Measurements from ENCODE around the gene KCNH3. TPM values are rescaled to one million over a fixed set of nuclear protein-coding genes. Genes with fewer than 3 reads are reported as not detected.
"Not testable (repeated sequence)": the region's sequence is repeated elsewhere in the genome, so short reads cannot be mapped to it uniquely, and the experiment has no call there.

The KCNH3 gene
- total RNA-seq, 6 experiments from 2014 or later = 0.09 to 0.25 (median 0.16) TPM; not detected in 3

GRCh38 chr12:49531745-49532144 lies 7.1 kb upstream of the KCNH3 start:
- 73% methylated on average over 2 of the region's 2 CpGs for WGBS (ENCODE audit: insufficient coverage, low coverage, low lambda C conversion rate, missing lambda C conversion rate)
- Histone ChIP-seq H3K36me3 (peaks cover 0 to 5% (median 0%) of the 10 kb centered on the region in 4 donors), H3K27me3 (no peaks in the 10 kb centered on the region), H3K4me1 (no peaks in the 10 kb centered on the region), H3K27ac (no peak overlapping the region), H3K4me3 (no peak overlapping the region), H3K9me3 (no peaks in the 10 kb centered on the region)
- ATAC-seq (no peak), DNase-seq (no peak)
- TF ChIP-seq CTCF (IDR thresholded peaks at IDR 0.05) (no peak), POLR2A (IDR thresholded peaks at IDR 0.05) (no peak)
- intact Hi-C loops (cut with DNase I) = no loop called here

GRCh38 chr12:49533331-49533730 lies 5.5 kb upstream of the KCNH3 start:
- Histone ChIP-seq H3K4me1 (peaks cover 0 to 11% (median 0%) of the 10 kb centered on the region in 4 donors), H3K4me3 (no peak overlapping the region), H3K27me3 (peaks cover 0 to 6% of the 10 kb centered on the region in 2 donors), H3K27ac (no peak overlapping the region), H3K9me3 (no peaks in the 10 kb centered on the region), H3K36me3 (no peaks in the 10 kb centered on the region)
- no peak for ATAC-seq
- 88% methylated on average over 9 of the region's 10 CpGs for WGBS (ENCODE audit: insufficient coverage, low coverage, low lambda C conversion rate, missing lambda C conversion rate)
- intact Hi-C loops (cut with DNase I) = no loop called here
- TF ChIP-seq CTCF (IDR thresholded peaks at IDR 0.05) (no peak), POLR2A (IDR thresholded peaks at IDR 0.05) (no peak)
- DNase-seq = peak in 1 of 3 donors; percentile 33

- H3K9me3 ChIP-seq; DNase-seq; H3K36me3 ChIP-seq; H3K4me3 ChIP-seq; ATAC-seq; intact Hi-C loops (cut with DNase I); H3K27ac ChIP-seq: not testable (repeated sequence)
- WGBS (ENCODE audit: insufficient coverage, low coverage, low lambda C conversion rate, missing lambda C conversion rate) = no CpG with 5 or more reads among the region's 5 CpGs
- H3K4me1 ChIP-seq = peaks cover 0 to 15% (median 0%) of the 10 kb centered on the region in 4 donors
- peaks cover 0 to 11% of the 10 kb centered on the region in 2 donors for H3K27me3 ChIP-seq
Measured at GRCh38 chr12:49534122-49534521, 4.7 kb upstream of the KCNH3 start.

GRCh38 chr12:49534731-49535278 lies 4.0 kb upstream of the KCNH3 start:
- intact Hi-C loops (cut with DNase I) = no loop called here
- Histone ChIP-seq H3K36me3 (no peaks in the 10 kb centered on the region), H3K27ac (no peak overlapping the region), H3K4me1 (peaks cover 0 to 15% (median 0%) of the 10 kb centered on the region in 4 donors), H3K4me3 (no peak overlapping the region), H3K9me3 (no peaks in the 10 kb centered on the region), H3K27me3 (peaks cover 0 to 11% of the 10 kb centered on the region in 2 donors)
- TF ChIP-seq CTCF (IDR thresholded peaks at IDR 0.05) (no peak), POLR2A (IDR thresholded peaks at IDR 0.05) (no peak)
- DNase-seq (peak in 1 of 3 donors; percentile 46), ATAC-seq (no peak)
- WGBS (ENCODE audit: insufficient coverage, low coverage, low lambda C conversion rate, missing lambda C conversion rate) = 77% methylated on average over 7 of the region's 13 CpGs

GRCh38 chr12:49535921-49536525 lies 2.8 kb upstream of the KCNH3 start:
- H3K4me3 ChIP-seq = no peak overlapping the region
- no peak for DNase-seq
- no peaks in the 10 kb centered on the region for H3K9me3 ChIP-seq
- intact Hi-C loops (cut with DNase I) = no loop called here
- no peak for TF ChIP-seq CTCF (IDR thresholded peaks at IDR 0.05)
- TF ChIP-seq POLR2A (IDR thresholded peaks at IDR 0.05) = no peak
- H3K36me3 ChIP-seq = no peaks in the 10 kb centered on the region
- H3K27ac ChIP-seq = no peak overlapping the region
- no peak for ATAC-seq
- peaks cover 0 to 11% of the 10 kb centered on the region in 2 donors for H3K27me3 ChIP-seq
- peaks cover 0 to 15% (median 0%) of the 10 kb centered on the region in 4 donors for H3K4me1 ChIP-seq
- WGBS (ENCODE audit: insufficient coverage, low coverage, low lambda C conversion rate, missing lambda C conversion rate) = 84% methylated on average over 3 of the region's 6 CpGs

Data from right lobe of liver (tissue), 6 donors.